ENCODE data around the gene SMC1A. TPM values are rescaled to one million over a fixed set of nuclear protein-coding genes. Genes with fewer than 3 reads are reported as not detected.

SMC1A gene
- total RNA-seq, 1 experiment from 2014 or later = 100 TPM

- no peaks in the 10 kb centered on the region for H3K4me1 ChIP-seq (ENCODE audit: insufficient read depth, low read length)
- H3K27me3 ChIP-seq (ENCODE audit: insufficient read depth, low read length) = no peaks in the 10 kb centered on the region
- Mint-ChIP-seq H3K27me3 (ENCODE audit: low read depth) (peaks cover 4% of the 10 kb centered on the region), H3K36me3 (ENCODE audit: insufficient read depth in 1 of 3, low read depth in 3 of 3) (peaks cover 0 to 1% (median under 1%) of the 10 kb centered on the region in 3 experiments; a peak in 4 of 7 replicates), H3K4me1 (peaks cover 0 to 4% of the 10 kb centered on the region in 2 experiments; a peak in 1 of 4 replicates), H3K27ac (no peak overlapping the region), H3K4me3 (no peak overlapping the region), H3K9me3 (peaks cover 54 to 63% of the 10 kb centered on the region in 2 experiments)
- no peak overlapping the region for H3K23ac ChIP-seq (ENCODE audit: insufficient read length, low read depth, low read length)
- no peaks in the 10 kb centered on the region for H3K23me2 ChIP-seq (ENCODE audit: insufficient read length, low read depth, low read length, poor library complexity, severe bottlenecking)
- H3K9me3 ChIP-seq (ENCODE audit: control insufficient read depth, low read depth, low read length) = peaks cover 9% of the 10 kb centered on the region
- H3K14ac ChIP-seq (ENCODE audit: insufficient read depth, low read length) = no peak overlapping the region
- H4K91ac ChIP-seq (ENCODE audit: insufficient read length, low read depth, low read length) = no peak overlapping the region
- no peak overlapping the region for H3K9ac ChIP-seq (ENCODE audit: extremely low read depth, insufficient read length, low read length)
- H4K8ac ChIP-seq (replicated peaks; ENCODE audit: insufficient read length, low read depth, low read length) = no peak overlapping the region
- no peak overlapping the region for H2BK120ac ChIP-seq (ENCODE audit: low read depth, low read length, poor library complexity, severe bottlenecking)
- no peak overlapping the region for H3T11ph ChIP-seq (ENCODE audit: low read length)
- no peak overlapping the region for H2AK5ac ChIP-seq (ENCODE audit: insufficient read length, low read length)
- no peak overlapping the region for H3K4ac ChIP-seq (ENCODE audit: low read depth, low read length)
- H2BK15ac ChIP-seq (ENCODE audit: low read depth, low read length) = no peak overlapping the region
- no peaks in the 10 kb centered on the region for H3K79me1 ChIP-seq (ENCODE audit: insufficient read depth, low read depth, low read length, poor library complexity, severe bottlenecking)
- TF ChIP-seq, protein P1, sequence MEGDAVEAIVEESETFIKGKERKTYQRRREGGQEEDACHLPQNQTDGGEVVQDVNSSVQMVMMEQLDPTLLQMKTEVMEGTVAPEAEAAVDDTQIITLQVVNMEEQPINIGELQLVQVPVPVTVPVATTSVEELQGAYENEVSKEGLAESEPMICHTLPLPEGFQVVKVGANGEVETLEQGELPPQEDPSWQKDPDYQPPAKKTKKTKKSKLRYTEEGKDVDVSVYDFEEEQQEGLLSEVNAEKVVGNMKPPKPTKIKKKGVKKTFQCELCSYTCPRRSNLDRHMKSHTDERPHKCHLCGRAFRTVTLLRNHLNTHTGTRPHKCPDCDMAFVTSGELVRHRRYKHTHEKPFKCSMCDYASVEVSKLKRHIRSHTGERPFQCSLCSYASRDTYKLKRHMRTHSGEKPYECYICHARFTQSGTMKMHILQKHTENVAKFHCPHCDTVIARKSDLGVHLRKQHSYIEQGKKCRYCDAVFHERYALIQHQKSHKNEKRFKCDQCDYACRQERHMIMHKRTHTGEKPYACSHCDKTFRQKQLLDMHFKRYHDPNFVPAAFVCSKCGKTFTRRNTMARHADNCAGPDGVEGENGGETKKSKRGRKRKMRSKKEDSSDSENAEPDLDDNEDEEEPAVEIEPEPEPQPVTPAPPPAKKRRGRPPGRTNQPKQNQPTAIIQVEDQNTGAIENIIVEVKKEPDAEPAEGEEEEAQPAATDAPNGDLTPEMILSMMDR (conservative IDR thresholded peaks at IDR 0.05) = 0 out of 3 replicates have a peak, but pooled peaks have one; percentile 13
- H3K56ac ChIP-seq (ENCODE audit: insufficient read length, low read depth, low read length) = no peak overlapping the region
- H2BK20ac ChIP-seq (ENCODE audit: low read depth, low read length, poor library complexity, severe bottlenecking) = no peak overlapping the region
- H3K18ac ChIP-seq (ENCODE audit: insufficient read length, low read depth, low read length) = no peak overlapping the region
- no peak overlapping the region for H3K27ac ChIP-seq (ENCODE audit: insufficient read length, low read depth, low read length)
- WGBS (ENCODE audit: extremely low coverage, insufficient read length, low lambda C conversion rate) = no CpG with 5 or more reads among the region's 5 CpGs
- no peak overlapping the region for H3K4me2 ChIP-seq (ENCODE audit: insufficient read depth, insufficient read length, low read length)
- no peaks in the 10 kb centered on the region for H4K20me1 ChIP-seq (ENCODE audit: control insufficient read depth, insufficient read depth, insufficient read length)
- no peak for DNase-seq
- H2BK12ac ChIP-seq (ENCODE audit: insufficient read length, low read depth, low read length) = no peak overlapping the region
- H3K79me2 ChIP-seq (ENCODE audit: insufficient read depth, low read length) = no peaks in the 10 kb centered on the region
- H2AFZ ChIP-seq (ENCODE audit: low read length) = no peak overlapping the region
- no peak overlapping the region for H4K5ac ChIP-seq (ENCODE audit: insufficient read length, low read depth, low read length)
- no peak overlapping the region for H2BK5ac ChIP-seq (ENCODE audit: insufficient read length, low read length)
These were observed 35.6 kb upstream of the SMC1A start for GRCh38 chrX:53458082-53458481.
